SK-N-SH treated with all-trans-retinoic acid at 6 μM for 48 hours (cell line): Measurements from ENCODE around the gene TLR2.

ENCODE experiments used
- ATAC-seq: fragments of 200-7000 bp; cut with Tn5 transposase; 3 replicates; pipeline ENCODE4 v1.9.1; 2020; ENCODE audit warnings: mild to moderate bottlenecking, moderate library complexity
- ARNTL ChIP-seq: fragments of 450-650 bp; formaldehyde crosslinking; IDR thresholded peaks from 2 replicates; pipeline ENCODE4 v1.5.0; 2020; ENCODE audit warnings: low read depth, mild to moderate bottlenecking, moderate library complexity, borderline replicate concordance
- BACH2 ChIP-seq: fragments of 250-450 bp; sonication (Bioruptor Pico); IDR thresholded peaks from 2 replicates; pipeline ENCODE4 v1.9.0; 2021; ENCODE audit warnings: mild to moderate bottlenecking, borderline replicate concordance
- CSDC2 ChIP-seq: fragments of 250-450 bp; sonication (Bioruptor Pico); IDR thresholded peaks from 2 replicates; pipeline ENCODE4 v1.5.0; 2020; ENCODE audit warnings: mild to moderate bottlenecking, moderate library complexity
- ESRRG ChIP-seq: fragments of 250-450 bp; sonication (Bioruptor Pico); IDR thresholded peaks from 2 replicates; pipeline ENCODE4 v1.6.1; 2021; ENCODE audit warnings: mild to moderate bottlenecking
- GLIS3 ChIP-seq: fragments of 250-450 bp; sonication (Bioruptor Pico); IDR thresholded peaks from 2 replicates; pipeline ENCODE4 v1.5.0; 2020; ENCODE audit warnings: mild to moderate bottlenecking, moderate library complexity
- ISL1 ChIP-seq: fragments of 250-450 bp; sonication (Bioruptor Pico); IDR thresholded peaks from 2 replicates; pipeline ENCODE4 v2.1.2; 2022; ENCODE audit warnings: mild to moderate bottlenecking, moderate library complexity
- OSR1 ChIP-seq: fragments of 250-450 bp; sonication (Bioruptor Pico); IDR thresholded peaks from 2 replicates; pipeline ENCODE4 v1.8.0; 2022; ENCODE audit warnings: moderate library complexity, mild to moderate bottlenecking, inconsistent platforms
- PPARA ChIP-seq: fragments of 250-450 bp; sonication (Bioruptor Pico); IDR thresholded peaks from 2 replicates; pipeline ENCODE4 v1.5.0; 2020; ENCODE audit warnings: mild to moderate bottlenecking, borderline replicate concordance
- RARB ChIP-seq: fragments of 250-450 bp; sonication (Bioruptor Pico); IDR thresholded peaks from 2 replicates; pipeline ENCODE4 v1.8.0; 2021; ENCODE audit warnings: mild to moderate bottlenecking, moderate library complexity
- SNAI2 ChIP-seq: fragments of 250-450 bp; sonication (Bioruptor Pico); IDR thresholded peaks from 2 replicates; pipeline ENCODE4 v1.5.0; 2020; ENCODE audit warnings: mild to moderate bottlenecking, moderate library complexity
- TCF4 ChIP-seq: fragments of 250-450 bp; sonication (Bioruptor Pico); IDR thresholded peaks from 2 replicates; pipeline ENCODE4 v1.8.0; 2021; ENCODE audit warnings: mild to moderate bottlenecking, moderate library complexity, borderline replicate concordance
- ZC3H10 ChIP-seq: fragments of 250-450 bp; sonication (Bioruptor Pico); IDR thresholded peaks from 2 replicates; pipeline ENCODE4 v1.5.1; 2021; ENCODE audit warnings: mild to moderate bottlenecking, moderate library complexity
- ZFP3 ChIP-seq: fragments of 250-450 bp; sonication (Bioruptor Pico); IDR thresholded peaks from 2 replicates; pipeline ENCODE4 v1.5.0; 2020; ENCODE audit warnings: mild to moderate bottlenecking, moderate library complexity
- ZNF565 ChIP-seq: fragments of 450-650 bp; formaldehyde crosslinking; conservative IDR thresholded peaks from 2 replicates; pipeline ENCODE4 v1.5.0; 2020; ENCODE audit warnings: low read depth, mild to moderate bottlenecking, moderate library complexity
- ZNF70 ChIP-seq: fragments of 450-650 bp; formaldehyde crosslinking; IDR thresholded peaks from 2 replicates; pipeline ENCODE4 v1.5.0; 2020; ENCODE audit warnings: mild to moderate bottlenecking, moderate library complexity
- ZNF8 ChIP-seq: fragments of 450-650 bp; formaldehyde crosslinking; IDR thresholded peaks from 2 replicates; pipeline ENCODE4 v1.5.0; 2020; ENCODE audit warnings: mild to moderate bottlenecking, moderate library complexity
- TF ChIP-seq, protein P1 (sequence below): fragments of 250-450 bp; sonication (Bioruptor Pico); IDR thresholded peaks from 2 replicates; pipeline ENCODE4 v1.5.1; 2020; ENCODE audit warnings: low read depth, mild to moderate bottlenecking, moderate library complexity
- TF ChIP-seq, protein P2 (sequence below): fragments of 250-450 bp; sonication (Bioruptor Pico); IDR thresholded peaks from 2 replicates; pipeline ENCODE4 v1.5.0; 2020; ENCODE audit warnings: mild to moderate bottlenecking, moderate library complexity
- TF ChIP-seq, protein P3 (sequence below): fragments of 250-450 bp; sonication (Bioruptor Pico); IDR thresholded peaks from 2 replicates; pipeline ENCODE4 v1.5.1; 2021; ENCODE audit warnings: mild to moderate bottlenecking, moderate library complexity
- TF ChIP-seq, protein P4 (sequence below): fragments of 250-450 bp; sonication (Bioruptor Pico); IDR thresholded peaks from 2 replicates; pipeline ENCODE4 v1.8.0; 2020; ENCODE audit warnings: mild to moderate bottlenecking, moderate library complexity, borderline replicate concordance
- TF ChIP-seq, protein P5 (sequence below): fragments of 250-450 bp; sonication (Bioruptor Pico); IDR thresholded peaks from 2 replicates; pipeline ENCODE4 v1.8.0; 2021; ENCODE audit warnings: low read depth, mild to moderate bottlenecking, moderate library complexity, borderline replicate concordance

TLR2 gene

DNA sequence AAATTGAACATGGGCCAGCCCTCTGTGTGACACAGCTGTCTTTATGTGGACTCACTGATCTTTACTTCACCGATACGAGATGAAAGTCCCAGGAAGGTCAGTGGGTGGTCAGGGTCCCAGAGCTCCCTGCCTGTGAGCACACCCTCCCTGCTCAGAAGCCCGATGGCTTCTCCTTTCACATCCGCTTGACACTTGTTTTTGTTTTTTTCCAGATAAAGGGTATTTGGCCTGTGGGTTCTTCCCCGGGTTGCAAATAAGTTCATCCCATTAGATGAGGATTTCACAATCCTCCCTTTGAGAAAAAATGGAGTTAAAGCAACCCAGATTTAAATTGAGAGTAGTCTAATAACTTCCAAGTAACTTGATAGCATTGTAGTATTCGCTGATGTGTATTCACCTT, 48.2 kb upstream of the TLR2 start:
- TF ChIP-seq ARNTL (CRISPR knock-in tag) (no peak), ISL1 (CRISPR knock-in tag) (no peak), BACH2 (CRISPR knock-in tag) (no peak), ZC3H10 (CRISPR knock-in tag) (no peak), OSR1 (CRISPR knock-in tag) (no peak), RARB (no peak), PPARA (no peak), ZNF70 (no peak), ZNF565 (CRISPR knock-in tag) (no peak), ESRRG (no peak), ZNF8 (CRISPR knock-in tag) (no peak), GLIS3 (no peak)
- TF ChIP-seq, protein P1, sequence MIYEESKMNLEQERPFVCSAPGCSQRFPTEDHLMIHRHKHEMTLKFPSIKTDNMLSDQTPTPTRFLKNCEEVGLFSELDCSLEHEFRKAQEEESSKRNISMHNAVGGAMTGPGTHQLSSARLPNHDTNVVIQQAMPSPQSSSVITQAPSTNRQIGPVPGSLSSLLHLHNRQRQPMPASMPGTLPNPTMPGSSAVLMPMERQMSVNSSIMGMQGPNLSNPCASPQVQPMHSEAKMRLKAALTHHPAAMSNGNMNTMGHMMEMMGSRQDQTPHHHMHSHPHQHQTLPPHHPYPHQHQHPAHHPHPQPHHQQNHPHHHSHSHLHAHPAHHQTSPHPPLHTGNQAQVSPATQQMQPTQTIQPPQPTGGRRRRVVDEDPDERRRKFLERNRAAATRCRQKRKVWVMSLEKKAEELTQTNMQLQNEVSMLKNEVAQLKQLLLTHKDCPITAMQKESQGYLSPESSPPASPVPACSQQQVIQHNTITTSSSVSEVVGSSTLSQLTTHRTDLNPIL (CRISPR knock-in tag): no peak
- TF ChIP-seq, protein P2, sequence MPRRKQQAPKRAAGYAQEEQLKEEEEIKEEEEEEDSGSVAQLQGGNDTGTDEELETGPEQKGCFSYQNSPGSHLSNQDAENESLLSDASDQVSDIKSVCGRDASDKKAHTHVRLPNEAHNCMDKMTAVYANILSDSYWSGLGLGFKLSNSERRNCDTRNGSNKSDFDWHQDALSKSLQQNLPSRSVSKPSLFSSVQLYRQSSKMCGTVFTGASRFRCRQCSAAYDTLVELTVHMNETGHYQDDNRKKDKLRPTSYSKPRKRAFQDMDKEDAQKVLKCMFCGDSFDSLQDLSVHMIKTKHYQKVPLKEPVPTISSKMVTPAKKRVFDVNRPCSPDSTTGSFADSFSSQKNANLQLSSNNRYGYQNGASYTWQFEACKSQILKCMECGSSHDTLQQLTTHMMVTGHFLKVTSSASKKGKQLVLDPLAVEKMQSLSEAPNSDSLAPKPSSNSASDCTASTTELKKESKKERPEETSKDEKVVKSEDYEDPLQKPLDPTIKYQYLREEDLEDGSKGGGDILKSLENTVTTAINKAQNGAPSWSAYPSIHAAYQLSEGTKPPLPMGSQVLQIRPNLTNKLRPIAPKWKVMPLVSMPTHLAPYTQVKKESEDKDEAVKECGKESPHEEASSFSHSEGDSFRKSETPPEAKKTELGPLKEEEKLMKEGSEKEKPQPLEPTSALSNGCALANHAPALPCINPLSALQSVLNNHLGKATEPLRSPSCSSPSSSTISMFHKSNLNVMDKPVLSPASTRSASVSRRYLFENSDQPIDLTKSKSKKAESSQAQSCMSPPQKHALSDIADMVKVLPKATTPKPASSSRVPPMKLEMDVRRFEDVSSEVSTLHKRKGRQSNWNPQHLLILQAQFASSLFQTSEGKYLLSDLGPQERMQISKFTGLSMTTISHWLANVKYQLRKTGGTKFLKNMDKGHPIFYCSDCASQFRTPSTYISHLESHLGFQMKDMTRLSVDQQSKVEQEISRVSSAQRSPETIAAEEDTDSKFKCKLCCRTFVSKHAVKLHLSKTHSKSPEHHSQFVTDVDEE (CRISPR knock-in tag): no peak
- TF ChIP-seq, protein P3, sequence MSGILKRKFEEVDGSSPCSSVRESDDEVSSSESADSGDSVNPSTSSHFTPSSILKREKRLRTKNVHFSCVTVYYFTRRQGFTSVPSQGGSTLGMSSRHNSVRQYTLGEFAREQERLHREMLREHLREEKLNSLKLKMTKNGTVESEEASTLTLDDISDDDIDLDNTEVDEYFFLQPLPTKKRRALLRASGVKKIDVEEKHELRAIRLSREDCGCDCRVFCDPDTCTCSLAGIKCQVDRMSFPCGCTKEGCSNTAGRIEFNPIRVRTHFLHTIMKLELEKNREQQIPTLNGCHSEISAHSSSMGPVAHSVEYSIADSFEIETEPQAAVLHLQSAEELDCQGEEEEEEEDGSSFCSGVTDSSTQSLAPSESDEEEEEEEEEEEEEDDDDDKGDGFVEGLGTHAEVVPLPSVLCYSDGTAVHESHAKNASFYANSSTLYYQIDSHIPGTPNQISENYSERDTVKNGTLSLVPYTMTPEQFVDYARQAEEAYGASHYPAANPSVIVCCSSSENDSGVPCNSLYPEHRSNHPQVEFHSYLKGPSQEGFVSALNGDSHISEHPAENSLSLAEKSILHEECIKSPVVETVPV: no peak
- TF ChIP-seq, protein P4, sequence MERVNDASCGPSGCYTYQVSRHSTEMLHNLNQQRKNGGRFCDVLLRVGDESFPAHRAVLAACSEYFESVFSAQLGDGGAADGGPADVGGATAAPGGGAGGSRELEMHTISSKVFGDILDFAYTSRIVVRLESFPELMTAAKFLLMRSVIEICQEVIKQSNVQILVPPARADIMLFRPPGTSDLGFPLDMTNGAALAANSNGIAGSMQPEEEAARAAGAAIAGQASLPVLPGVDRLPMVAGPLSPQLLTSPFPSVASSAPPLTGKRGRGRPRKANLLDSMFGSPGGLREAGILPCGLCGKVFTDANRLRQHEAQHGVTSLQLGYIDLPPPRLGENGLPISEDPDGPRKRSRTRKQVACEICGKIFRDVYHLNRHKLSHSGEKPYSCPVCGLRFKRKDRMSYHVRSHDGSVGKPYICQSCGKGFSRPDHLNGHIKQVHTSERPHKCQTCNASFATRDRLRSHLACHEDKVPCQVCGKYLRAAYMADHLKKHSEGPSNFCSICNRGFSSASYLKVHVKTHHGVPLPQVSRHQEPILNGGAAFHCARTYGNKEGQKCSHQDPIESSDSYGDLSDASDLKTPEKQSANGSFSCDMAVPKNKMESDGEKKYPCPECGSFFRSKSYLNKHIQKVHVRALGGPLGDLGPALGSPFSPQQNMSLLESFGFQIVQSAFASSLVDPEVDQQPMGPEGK (CRISPR knock-in tag): no peak
- ATAC-seq: no peak

DNA sequence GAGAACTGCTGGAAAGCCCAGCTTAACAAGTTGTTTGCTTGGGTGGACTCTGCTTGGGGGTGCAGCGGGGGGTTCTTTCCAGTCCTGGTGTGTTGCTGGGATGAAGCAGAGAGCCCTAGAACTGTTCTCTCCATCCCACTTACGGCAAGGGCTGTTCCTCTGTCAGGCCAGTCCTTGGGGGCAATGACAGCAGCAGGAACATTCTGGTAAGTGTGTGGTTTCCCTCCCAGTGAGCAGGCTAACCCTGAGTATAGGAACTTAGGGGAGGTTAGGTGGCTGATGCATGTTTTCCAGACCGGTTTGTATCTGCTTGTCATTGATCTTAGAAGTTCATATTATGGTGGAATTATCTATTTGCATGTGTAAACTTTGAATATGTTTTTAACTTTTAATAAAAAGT, 46.9 kb upstream of the TLR2 start:
- ATAC-seq: no peak
- TF ChIP-seq ARNTL (CRISPR knock-in tag) (no peak), CSDC2 (CRISPR knock-in tag) (no peak), ZNF565 (CRISPR knock-in tag) (no peak), ISL1 (CRISPR knock-in tag) (no peak), ZNF8 (CRISPR knock-in tag) (no peak)

DNA sequence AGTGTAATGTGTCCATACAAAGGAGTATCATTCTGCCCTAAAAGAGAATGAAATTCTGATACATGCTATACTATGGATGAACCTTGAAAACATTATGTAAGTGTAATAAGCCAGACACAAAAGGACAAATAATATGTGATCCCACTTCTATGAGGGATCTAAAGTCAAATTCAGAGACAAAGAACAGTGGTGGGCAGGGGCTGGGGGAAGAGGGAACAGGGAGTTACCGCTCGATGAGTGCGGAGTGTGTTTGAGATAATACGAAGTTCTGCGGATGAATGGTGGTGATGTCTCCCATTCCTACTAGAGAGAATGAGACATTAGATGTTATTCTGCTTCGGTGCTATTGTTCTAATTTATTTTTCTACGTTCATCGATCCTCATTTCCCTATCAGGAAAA, 46.1 kb upstream of the TLR2 start:
- ATAC-seq: no peak
- TF ChIP-seq BACH2 (CRISPR knock-in tag) (no peak), ZFP3 (no peak), GLIS3 (no peak), ISL1 (CRISPR knock-in tag) (no peak), ARNTL (CRISPR knock-in tag) (no peak), SNAI2 (CRISPR knock-in tag) (no peak), OSR1 (CRISPR knock-in tag) (no peak), ZNF70 (no peak), ZNF8 (CRISPR knock-in tag) (no peak), ZC3H10 (CRISPR knock-in tag) (no peak), TCF4 (no peak), ESRRG (no peak)
- TF ChIP-seq, protein P1 (CRISPR knock-in tag): no peak
- TF ChIP-seq, protein P5, sequence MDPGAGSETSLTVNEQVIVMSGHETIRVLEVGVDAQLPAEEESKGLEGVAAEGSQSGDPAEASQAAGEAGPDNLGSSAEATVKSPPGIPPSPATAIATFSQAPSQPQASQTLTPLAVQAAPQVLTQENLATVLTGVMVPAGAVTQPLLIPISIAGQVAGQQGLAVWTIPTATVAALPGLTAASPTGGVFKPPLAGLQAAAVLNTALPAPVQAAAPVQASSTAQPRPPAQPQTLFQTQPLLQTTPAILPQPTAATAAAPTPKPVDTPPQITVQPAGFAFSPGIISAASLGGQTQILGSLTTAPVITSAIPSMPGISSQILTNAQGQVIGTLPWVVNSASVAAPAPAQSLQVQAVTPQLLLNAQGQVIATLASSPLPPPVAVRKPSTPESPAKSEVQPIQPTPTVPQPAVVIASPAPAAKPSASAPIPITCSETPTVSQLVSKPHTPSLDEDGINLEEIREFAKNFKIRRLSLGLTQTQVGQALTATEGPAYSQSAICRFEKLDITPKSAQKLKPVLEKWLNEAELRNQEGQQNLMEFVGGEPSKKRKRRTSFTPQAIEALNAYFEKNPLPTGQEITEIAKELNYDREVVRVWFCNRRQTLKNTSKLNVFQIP (CRISPR knock-in tag): no peak
